MCF 10A (cell line): Measurements from ENCODE around the gene TRPM6. TPM values are rescaled to one million over a fixed set of nuclear protein-coding genes. Genes with fewer than 3 reads are reported as not detected.
A peak's percentile ranks its signal among the peaks of the same experiment; 100 is the strongest.

Experiments
- BruUV-seq: library from RNA; stranded (reverse); fragments of 400-500 nt; replicated peaks from 2 replicates; lab custom pipeline; 2021; lab: Mats Ljungman, UMichigan
- CTCF ChIA-PET: fragments of 300-600 bp; sonication (Branson Sonifier 250); formaldehyde crosslinking; extraction: SDS; loops from one replicate; lab custom pipeline; 2021; ENCODE audit warnings: antibody characterized with exemption, inconsistent platforms; lab: Yijun Ruan, JAX
- POLR2A ChIA-PET: fragments of 300-600, 350-650 bp; sonication (Branson Sonifier 250); formaldehyde crosslinking; extraction: SDS; loops from one replicate; lab custom pipeline; 2020; ENCODE audit warnings: antibody characterized with exemption, inconsistent platforms; lab: Yijun Ruan, JAX
- DNase-seq: peaks from one replicate; pipeline ENCODE4 v3.0.0-alpha.2; 2018; ENCODE audit not compliant: unreplicated experiment
- H3K27ac Mint-ChIP-seq: one replicate; pipeline ENCODE4 v1.8.0; 2022; ENCODE audit warnings: mild to moderate bottlenecking, low read depth, mixed read lengths; ENCODE audit not compliant: unreplicated experiment
- H3K27me3 Mint-ChIP-seq: one replicate; pipeline ENCODE4 v1.8.0; 2022; ENCODE audit warnings: mixed read lengths; ENCODE audit not compliant: insufficient read depth, unreplicated experiment
- H3K36me3 Mint-ChIP-seq: one replicate; pipeline ENCODE4 v1.8.0; 2022; ENCODE audit warnings: mild to moderate bottlenecking, moderate library complexity, mixed read lengths; ENCODE audit not compliant: insufficient read depth, unreplicated experiment
- H3K4me1 Mint-ChIP-seq: one replicate; pipeline ENCODE4 v1.8.0; 2022; ENCODE audit warnings: mixed read lengths; ENCODE audit not compliant: insufficient read depth, unreplicated experiment
- H3K4me3 Mint-ChIP-seq: one replicate; pipeline ENCODE4 v1.8.0; 2022; ENCODE audit warnings: mild to moderate bottlenecking, moderate library complexity, mixed read lengths; ENCODE audit not compliant: unreplicated experiment
- H3K9me3 Mint-ChIP-seq: one replicate; pipeline ENCODE4 v1.8.0; 2022; ENCODE audit warnings: mixed read lengths; ENCODE audit not compliant: unreplicated experiment
- CTCF ChIP-seq: fragments of 200-600 bp; IDR thresholded peaks from one replicate; pipeline ENCODE4 v1.8.0; 2022; ENCODE audit warnings: antibody characterized with exemption, mild to moderate bottlenecking; ENCODE audit not compliant: unreplicated experiment
- intact Hi-C: fragments of 100-400 bp; cut with micrococcal nuclease; formaldehyde crosslinking; loops from 2 replicates; pipeline ENCODE4 v1.14.1; 2022
- total RNA-seq: library from RNA; stranded (reverse); gene quantifications from 2 replicates; pipeline ENCODE4 v1.2.3, GENCODE V29; 2022

TRPM6 gene
- total RNA-seq, 1 experiment from 2014 or later: not detected

DNA sequence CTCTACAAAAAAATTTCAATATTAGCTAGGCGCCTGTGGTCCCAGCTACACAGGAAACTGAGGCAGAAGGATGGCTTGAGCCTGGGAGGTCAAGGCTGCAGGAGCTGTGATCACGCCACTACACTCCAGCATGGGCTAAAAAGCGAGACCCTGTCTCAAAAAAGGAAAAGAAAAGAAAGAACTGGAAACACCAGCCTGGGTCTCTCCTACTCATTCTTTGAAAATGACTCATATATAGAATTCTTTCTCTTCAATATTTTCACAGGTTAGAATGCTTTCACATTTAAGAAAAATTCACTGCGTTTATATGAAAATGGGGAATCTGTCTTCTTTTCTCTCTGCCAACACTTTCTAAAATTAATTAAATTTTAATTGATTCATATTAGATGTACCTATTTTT, 115.6 kb downstream of the TRPM6 start:
- H3K27ac Mint-ChIP-seq: no peak overlapping the region
- no peak overlapping the region for H3K4me3 Mint-ChIP-seq
- CTCF ChIA-PET: interaction anchor here (0.6 to 13.3 kb wide), 19 partner anchors 12 to 1577 kb away, joined by 3 to 433 read pairs (median 8); partner anchors contain the start of genes C9orf40, CARNMT1, NMRK1 and OSTF1
- H3K9me3 Mint-ChIP-seq: no peaks in the 10 kb centered on the region
- no peak for DNase-seq
- intact Hi-C loops: loop anchor here (5.0 kb wide), 2 partner anchors 415 to 1530 kb away; no protein-coding TSS in a partner anchor
- no peak for TF ChIP-seq CTCF
- POLR2A ChIA-PET: interaction anchor here (1.1 kb wide), 1 partner anchor 315 kb away, joined by 4 read pairs; no protein-coding TSS in a partner anchor
- peaks cover 17% of the 10 kb centered on the region for H3K27me3 Mint-ChIP-seq
- no peaks in the 10 kb centered on the region for H3K4me1 Mint-ChIP-seq
- H3K36me3 Mint-ChIP-seq: no peaks in the 10 kb centered on the region
- no TSS peak for BruUV-seq

GRCh38 chr9:74771672-74772071, 116.0 kb downstream of the TRPM6 start:
- ChIA-PET POLR2A (interaction anchor here (1.1 kb wide), 1 partner anchor 316 kb away, joined by 4 read pairs; no protein-coding TSS in a partner anchor), CTCF (interaction anchor here (0.6 to 13.3 kb wide), 10 partner anchors 12 to 1577 kb away, joined by 3 to 433 read pairs (median 4); partner anchors contain the start of gene C9orf40)
- H3K4me1 Mint-ChIP-seq: no peaks in the 10 kb centered on the region
- no peak for TF ChIP-seq CTCF
- H3K4me3 Mint-ChIP-seq: no peak overlapping the region
- BruUV-seq: no TSS peak
- intact Hi-C loops: loop anchor here (5.0 kb wide), 2 partner anchors 416 to 1531 kb away; no protein-coding TSS in a partner anchor
- H3K27ac Mint-ChIP-seq: no peak overlapping the region
- H3K9me3 Mint-ChIP-seq: no peaks in the 10 kb centered on the region
- no peaks in the 10 kb centered on the region for H3K36me3 Mint-ChIP-seq
- peaks cover 17% of the 10 kb centered on the region for H3K27me3 Mint-ChIP-seq
- no peak for DNase-seq

DNA sequence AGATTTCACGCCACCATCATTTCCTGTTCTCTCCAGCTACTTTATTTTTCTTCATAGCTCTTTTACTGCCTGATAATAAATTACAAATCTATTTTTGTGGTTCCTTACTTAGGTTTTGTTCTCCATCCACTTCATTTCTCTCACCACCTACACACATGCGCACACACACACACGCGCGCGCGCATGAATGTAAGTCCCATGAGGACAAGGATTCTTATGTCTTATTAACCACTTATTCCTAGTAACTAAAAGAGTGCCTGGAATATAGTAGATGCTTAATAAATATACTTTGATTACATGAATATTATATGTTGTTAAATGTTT, 116.5 kb downstream of the TRPM6 start:
- intact Hi-C loops: loop anchor here (5.0 kb wide), 2 partner anchors 416 to 1531 kb away; no protein-coding TSS in a partner anchor
- no peak overlapping the region for H3K27ac Mint-ChIP-seq
- no peak overlapping the region for H3K4me3 Mint-ChIP-seq
- BruUV-seq: no TSS peak
- ChIA-PET POLR2A (no interaction called here), CTCF (interaction anchor here (0.6 to 13.3 kb wide), 9 partner anchors 9 to 495 kb away, joined by 3 to 433 read pairs (median 4); partner anchors contain the start of gene C9orf40)
- no peaks in the 10 kb centered on the region for H3K4me1 Mint-ChIP-seq
- TF ChIP-seq CTCF: no peak
- peaks cover 17% of the 10 kb centered on the region for H3K27me3 Mint-ChIP-seq
- no peaks in the 10 kb centered on the region for H3K9me3 Mint-ChIP-seq
- no peaks in the 10 kb centered on the region for H3K36me3 Mint-ChIP-seq
- no peak for DNase-seq

- no peak overlapping the region for H3K4me3 Mint-ChIP-seq
- H3K27ac Mint-ChIP-seq: no peak overlapping the region
- POLR2A ChIA-PET: interaction anchor here (1.3 kb wide), 1 partner anchor 258 kb away, joined by 3 read pairs; the partner anchor contains the start of gene CARNMT1
- BruUV-seq: no TSS peak
- intact Hi-C loops: loop anchor here (5.0 kb wide), 2 partner anchors 417 to 1532 kb away; no protein-coding TSS in a partner anchor
- no peaks in the 10 kb centered on the region for H3K4me1 Mint-ChIP-seq
- peak; percentile 33 for TF ChIP-seq CTCF
- no peaks in the 10 kb centered on the region for H3K36me3 Mint-ChIP-seq
- CTCF ChIA-PET: interaction anchor here (0.6 to 13.3 kb wide), 10 partner anchors 9 to 495 kb away, joined by 3 to 433 read pairs (median 4); partner anchors contain the start of gene C9orf40
- DNase-seq: peak; percentile 6
- peaks cover 17% of the 10 kb centered on the region for H3K27me3 Mint-ChIP-seq
- no peaks in the 10 kb centered on the region for H3K9me3 Mint-ChIP-seq
Measured at GRCh38 chr9:74770508-74771261, 117.0 kb downstream of the TRPM6 start.
